Hepatocyte (in vitro differentiated cells): ENCODE results near the gene NFIX. TPM values are rescaled to one million over a fixed set of nuclear protein-coding genes. Genes with fewer than 3 reads are reported as not detected.
A peak's percentile ranks its signal among the peaks of the same experiment; 100 is the strongest.

Experiments used
- DNase-seq: peaks from one replicate; pipeline ENCODE4 v3.0.0-alpha.2; 2016; ENCODE audit warnings: low spot score
- H2AFZ ChIP-seq: fragments of 200-600 bp; sonication (generic); 2 replicates; pipeline ENCODE4 v1.6.0; 2016; ENCODE audit warnings: antibody characterized with exemption, mild to moderate bottlenecking
- H3K27ac ChIP-seq: fragments of 200-600 bp; sonication (generic); 2 replicates; pipeline ENCODE4 v1.5.1; 2016; ENCODE audit warnings: mild to moderate bottlenecking
- H3K27me3 ChIP-seq: fragments of 200-600 bp; sonication (generic); 2 replicates; pipeline ENCODE4 v1.6.1; 2016
- H3K36me3 ChIP-seq: fragments of 200-600 bp; sonication (generic); replicated peaks from 2 replicates; pipeline ENCODE4 v1.5.1; 2016; ENCODE audit warnings: low read depth; ENCODE audit not compliant: insufficient read depth
- H3K4me1 ChIP-seq: fragments of 200-600 bp; sonication (generic); 2 replicates; pipeline ENCODE4 v1.5.1; 2016; ENCODE audit warnings: mild to moderate bottlenecking, moderate library complexity; ENCODE audit not compliant: insufficient read depth
- H3K4me2 ChIP-seq: fragments of 200-600 bp; sonication (generic); 2 replicates; pipeline ENCODE4 v1.6.0; 2016
- H3K4me3 ChIP-seq: fragments of 200-600 bp; sonication (generic); 2 replicates; pipeline ENCODE4 v1.5.1; 2016; ENCODE audit warnings: mild to moderate bottlenecking
- H3K79me2 ChIP-seq: fragments of 200-600 bp; sonication (generic); 2 replicates; pipeline ENCODE4 v1.6.0; 2017; ENCODE audit warnings: mild to moderate bottlenecking
- H3K9me2 ChIP-seq: fragments of 200-600 bp; sonication (generic); replicated peaks from 2 replicates; pipeline ENCODE4 v1.6.0; 2017; ENCODE audit warnings: mild to moderate bottlenecking; ENCODE audit not compliant: insufficient read depth
- H3K9me3 ChIP-seq: fragments of 200-600 bp; sonication (generic); 2 replicates; pipeline ENCODE4 v1.5.1; 2016; ENCODE audit warnings: low read depth, mild to moderate bottlenecking
- H4K20me1 ChIP-seq: fragments of 200-600 bp; sonication (generic); 2 replicates; pipeline ENCODE4 v1.6.0; 2016; ENCODE audit warnings: mild to moderate bottlenecking; ENCODE audit not compliant: insufficient read depth, poor library complexity, severe bottlenecking
- EZH2 ChIP-seq: fragments of 200-600 bp; sonication (generic); IDR thresholded peaks from 2 replicates; pipeline ENCODE4 v1.6.1; 2016; ENCODE audit warnings: antibody characterized with exemption, mild to moderate bottlenecking, borderline replicate concordance
- EZH2phosphoT487 ChIP-seq: fragments of 200-600 bp; sonication (generic); IDR thresholded peaks from one replicate; pipeline ENCODE4 v1.6.1; 2018; ENCODE audit warnings: antibody characterized with exemption, mild to moderate bottlenecking, low read depth, moderate library complexity; ENCODE audit not compliant: unreplicated experiment, severe bottlenecking
- WGBS: methylation state at CpG from one replicate; pipeline ENCODE4 v1.1.6; 2016; ENCODE audit warnings: low lambda C conversion rate; ENCODE audit errors: missing lambda C conversion rate; 5-methylcytosine and 5-hydroxymethylcytosine counted together
- polyA plus RNA-seq: library from polyadenylated mRNA; unstranded; fragments of >200 nt; fragmentation: Nextera tagmentation; extraction: Ambion mirVana; gene quantifications from 2 replicates; pipeline ENCODE4 v1.2.1, GENCODE V29; 2016
- total RNA-seq: library from RNA; depleted of rRNA; stranded (reverse); fragments of >200 nt; gene quantifications from 2 replicates; pipeline ENCODE4 v1.2.3, GENCODE V29; 2014
- TF ChIP-seq, protein P1 (sequence below): fragments of 200-600 bp; sonication (generic); IDR thresholded peaks from 2 replicates; pipeline ENCODE4 v1.5.1; 2016; ENCODE audit warnings: antibody characterized with exemption, mild to moderate bottlenecking; ENCODE audit not compliant: poor library complexity

NFIX gene
- total and polyA plus RNA-seq, 2 experiments from 2014 or later: 10.2 to 12.8 TPM

DNA sequence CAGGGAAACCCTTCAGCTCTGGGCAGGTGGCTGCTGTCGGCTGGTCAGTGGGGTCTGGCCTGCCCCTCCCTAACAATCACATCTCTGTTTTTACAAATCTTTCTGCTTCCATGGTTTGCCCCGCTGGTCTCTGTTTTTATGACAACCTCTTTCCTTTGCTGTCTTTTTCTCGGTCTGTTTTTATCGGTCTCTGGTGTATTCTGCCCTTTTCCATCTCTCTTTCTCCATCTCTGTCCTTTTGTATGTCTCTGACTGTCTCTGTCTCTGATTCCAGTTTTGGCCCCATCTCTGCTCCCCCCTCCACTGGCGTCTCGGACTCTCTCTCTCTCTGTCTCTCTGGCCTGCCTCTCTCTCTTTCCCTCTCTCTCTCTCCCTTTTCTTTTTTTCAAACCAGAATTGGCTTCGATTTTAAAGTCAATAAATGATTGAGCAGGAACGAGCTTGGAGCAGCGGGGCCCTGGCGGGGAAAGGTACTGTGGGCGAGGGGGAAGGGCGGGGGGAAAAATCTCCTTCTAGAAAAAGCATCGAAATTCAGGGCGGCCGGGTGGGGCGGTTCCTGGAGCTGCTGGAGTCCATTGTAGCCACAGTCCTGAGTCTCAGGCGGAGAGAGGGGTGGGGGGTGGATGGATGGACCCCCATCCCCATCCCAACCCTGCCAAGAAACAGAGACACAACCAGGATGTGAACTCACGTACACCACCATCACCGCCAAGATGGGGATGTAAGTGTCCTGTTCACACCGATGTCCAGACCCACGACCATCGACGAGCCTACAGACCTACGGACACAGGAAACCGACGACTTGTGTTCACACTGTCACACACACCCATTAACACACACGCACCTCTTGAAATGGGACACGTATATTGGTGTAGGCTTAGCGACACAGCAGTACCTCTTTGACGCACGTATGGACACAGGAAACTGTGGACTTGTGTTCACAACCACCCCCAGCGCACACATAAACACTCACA is 3.0 kb downstream of the NFIX start:
- Histone ChIP-seq H3K79me2 (peaks cover 28% of the 10 kb centered on the region), H3K4me2 (peak overlapping the region; percentile 83)
- 85% methylated on average over 28 of the region's 32 CpGs for WGBS

DNA sequence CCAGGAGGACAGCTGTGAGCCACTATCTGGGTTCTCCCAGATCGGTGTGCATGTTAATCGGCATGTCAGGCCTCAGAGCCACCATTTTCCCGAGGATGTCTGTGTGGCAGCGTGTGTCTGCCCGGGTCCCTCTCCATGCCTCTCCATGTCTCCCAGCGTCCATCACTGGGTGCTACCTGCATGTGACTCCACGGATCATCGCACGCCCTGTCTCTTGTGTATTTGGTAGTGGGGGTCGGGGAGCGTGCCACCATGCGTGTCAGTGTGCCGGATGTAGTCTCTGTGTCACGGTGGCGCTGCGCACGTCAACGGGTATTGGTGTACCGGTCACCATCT is 5.9 kb downstream of the NFIX start:
- H3K4me1 ChIP-seq: peaks cover 17% of the 10 kb centered on the region
- H3K27ac ChIP-seq: no peak overlapping the region
- H2AFZ ChIP-seq: no peak overlapping the region
- H3K9me2 ChIP-seq: no peaks in the 10 kb centered on the region
- 90% methylated on average over 19 of the region's 19 CpGs for WGBS
- peaks cover 15% of the 10 kb centered on the region for H4K20me1 ChIP-seq
- peaks cover 62% of the 10 kb centered on the region for H3K27me3 ChIP-seq
- no peaks in the 10 kb centered on the region for H3K9me3 ChIP-seq
- TF ChIP-seq, protein P1, sequence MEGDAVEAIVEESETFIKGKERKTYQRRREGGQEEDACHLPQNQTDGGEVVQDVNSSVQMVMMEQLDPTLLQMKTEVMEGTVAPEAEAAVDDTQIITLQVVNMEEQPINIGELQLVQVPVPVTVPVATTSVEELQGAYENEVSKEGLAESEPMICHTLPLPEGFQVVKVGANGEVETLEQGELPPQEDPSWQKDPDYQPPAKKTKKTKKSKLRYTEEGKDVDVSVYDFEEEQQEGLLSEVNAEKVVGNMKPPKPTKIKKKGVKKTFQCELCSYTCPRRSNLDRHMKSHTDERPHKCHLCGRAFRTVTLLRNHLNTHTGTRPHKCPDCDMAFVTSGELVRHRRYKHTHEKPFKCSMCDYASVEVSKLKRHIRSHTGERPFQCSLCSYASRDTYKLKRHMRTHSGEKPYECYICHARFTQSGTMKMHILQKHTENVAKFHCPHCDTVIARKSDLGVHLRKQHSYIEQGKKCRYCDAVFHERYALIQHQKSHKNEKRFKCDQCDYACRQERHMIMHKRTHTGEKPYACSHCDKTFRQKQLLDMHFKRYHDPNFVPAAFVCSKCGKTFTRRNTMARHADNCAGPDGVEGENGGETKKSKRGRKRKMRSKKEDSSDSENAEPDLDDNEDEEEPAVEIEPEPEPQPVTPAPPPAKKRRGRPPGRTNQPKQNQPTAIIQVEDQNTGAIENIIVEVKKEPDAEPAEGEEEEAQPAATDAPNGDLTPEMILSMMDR: no peak
- TF ChIP-seq EZH2 (no peak), EZH2phosphoT487 (no peak)
- no peak overlapping the region for H3K4me2 ChIP-seq
- no peak for DNase-seq
- H3K4me3 ChIP-seq: no peak overlapping the region
- no peaks in the 10 kb centered on the region for H3K36me3 ChIP-seq
- peaks cover 26% of the 10 kb centered on the region for H3K79me2 ChIP-seq

More for the DNA sequence above, 3.0 kb downstream of the NFIX start:
- no peak for TF ChIP-seq EZH2
- TF ChIP-seq EZH2phosphoT487: no peak
- TF ChIP-seq, protein P1: no peak
- no peak for DNase-seq
- H3K9me3 ChIP-seq: no peaks in the 10 kb centered on the region
- H3K27me3 ChIP-seq: peaks cover 57% of the 10 kb centered on the region
- no peak overlapping the region for H3K4me3 ChIP-seq
- no peak overlapping the region for H2AFZ ChIP-seq
- H3K27ac ChIP-seq: peak overlapping the region; percentile 24
- no peaks in the 10 kb centered on the region for H3K9me2 ChIP-seq
- no peaks in the 10 kb centered on the region for H3K36me3 ChIP-seq
- H4K20me1 ChIP-seq: peaks cover 11% of the 10 kb centered on the region
- peaks cover 22% of the 10 kb centered on the region for H3K4me1 ChIP-seq

DNA sequence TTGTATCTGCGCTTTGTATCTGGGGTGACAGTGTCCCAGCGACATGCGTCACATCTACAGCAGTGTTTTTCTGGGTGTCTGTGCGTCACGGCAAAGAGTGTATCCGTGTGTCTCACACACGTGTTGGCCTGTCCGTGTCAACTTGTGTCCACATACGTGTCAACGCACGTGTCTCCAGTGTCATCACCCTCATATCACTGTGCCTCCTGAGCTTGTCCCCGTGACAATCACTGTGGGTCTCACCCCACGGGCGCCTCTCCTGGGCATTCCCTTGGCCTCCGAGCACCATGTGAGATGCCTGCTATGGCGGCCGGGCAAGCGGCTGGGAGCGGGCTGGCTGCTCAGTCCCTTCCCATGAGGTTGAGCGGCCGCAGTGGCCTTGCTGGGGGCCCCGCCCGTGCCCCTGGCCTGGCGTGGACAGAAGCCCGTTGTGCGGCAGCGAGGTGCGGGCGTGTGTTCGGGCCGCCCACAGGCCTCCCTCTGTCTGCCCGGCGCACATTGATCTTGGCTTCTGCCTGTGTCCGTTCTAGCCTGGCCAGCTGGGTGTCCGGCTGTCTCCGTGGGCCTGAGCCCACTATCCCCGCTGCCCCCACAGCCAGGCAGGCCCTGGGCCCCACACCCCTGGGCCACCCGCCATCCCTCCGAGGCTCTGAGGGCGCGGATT is 6.4 kb downstream of the NFIX start:
- WGBS: 85% methylated on average over 30 of the region's 41 CpGs
- H3K27ac ChIP-seq: peak overlapping the region; percentile 59
- H3K4me2 ChIP-seq: peak overlapping the region; percentile 57

More for the DNA sequence above, 6.4 kb downstream of the NFIX start:
- H3K27me3 ChIP-seq: peaks cover 62% of the 10 kb centered on the region
- H3K9me2 ChIP-seq: no peaks in the 10 kb centered on the region
- H3K4me1 ChIP-seq: peaks cover 17% of the 10 kb centered on the region
- H3K4me3 ChIP-seq: no peak overlapping the region
- H3K9me3 ChIP-seq: no peaks in the 10 kb centered on the region
- peaks cover 14% of the 10 kb centered on the region for H4K20me1 ChIP-seq
- TF ChIP-seq, protein P1: no peak
- TF ChIP-seq EZH2phosphoT487 (no peak), EZH2 (no peak)
- DNase-seq: no peak
- no peak overlapping the region for H2AFZ ChIP-seq
- H3K79me2 ChIP-seq: peaks cover 21% of the 10 kb centered on the region
- no peaks in the 10 kb centered on the region for H3K36me3 ChIP-seq
